ENCODE results near the gene ME1.

DNA sequence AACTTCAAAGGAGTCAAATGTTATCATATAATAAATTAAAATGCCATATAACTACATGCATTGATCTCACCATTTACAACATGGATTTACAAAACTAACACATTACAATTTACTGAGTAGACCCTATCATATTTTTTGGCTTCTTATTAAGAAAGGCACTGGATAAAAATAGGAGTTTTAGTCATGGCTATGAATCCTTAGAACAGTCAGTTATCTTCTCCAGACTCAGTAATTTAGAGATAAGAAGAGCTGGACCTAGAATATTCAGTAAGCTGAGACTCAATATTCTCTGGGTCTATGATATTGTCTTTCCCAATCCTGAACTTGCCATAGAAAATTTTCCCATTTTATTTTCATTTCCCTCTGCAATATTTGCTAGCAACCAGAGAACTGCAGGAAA lies 62.3 kb downstream of the ME1 start:
- TF ChIP-seq, protein P1, sequence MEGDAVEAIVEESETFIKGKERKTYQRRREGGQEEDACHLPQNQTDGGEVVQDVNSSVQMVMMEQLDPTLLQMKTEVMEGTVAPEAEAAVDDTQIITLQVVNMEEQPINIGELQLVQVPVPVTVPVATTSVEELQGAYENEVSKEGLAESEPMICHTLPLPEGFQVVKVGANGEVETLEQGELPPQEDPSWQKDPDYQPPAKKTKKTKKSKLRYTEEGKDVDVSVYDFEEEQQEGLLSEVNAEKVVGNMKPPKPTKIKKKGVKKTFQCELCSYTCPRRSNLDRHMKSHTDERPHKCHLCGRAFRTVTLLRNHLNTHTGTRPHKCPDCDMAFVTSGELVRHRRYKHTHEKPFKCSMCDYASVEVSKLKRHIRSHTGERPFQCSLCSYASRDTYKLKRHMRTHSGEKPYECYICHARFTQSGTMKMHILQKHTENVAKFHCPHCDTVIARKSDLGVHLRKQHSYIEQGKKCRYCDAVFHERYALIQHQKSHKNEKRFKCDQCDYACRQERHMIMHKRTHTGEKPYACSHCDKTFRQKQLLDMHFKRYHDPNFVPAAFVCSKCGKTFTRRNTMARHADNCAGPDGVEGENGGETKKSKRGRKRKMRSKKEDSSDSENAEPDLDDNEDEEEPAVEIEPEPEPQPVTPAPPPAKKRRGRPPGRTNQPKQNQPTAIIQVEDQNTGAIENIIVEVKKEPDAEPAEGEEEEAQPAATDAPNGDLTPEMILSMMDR (conservative IDR thresholded peaks at IDR 0.05 in 1 of 2, IDR thresholded peaks at IDR 0.05 in 1 of 2; ENCODE audit: extremely low read depth in 1 of 2, insufficient read depth in 1 of 2, low read depth in 1 of 2, low read length in 2 of 2), result no peak
- TF ChIP-seq EZH2 (IDR thresholded peaks at IDR 0.05; ENCODE audit: borderline replicate concordance, low read length), result no peak

All from mammary epithelial cell (primary cell).